Vagina (tissue), 2 donors: ENCODE measurements around the gene PCDHB13. TPM values are rescaled to one million over a fixed set of nuclear protein-coding genes. Genes with fewer than 3 reads are reported as not detected.
"Not testable (repeated sequence)": the region's sequence is repeated elsewhere in the genome, so short reads cannot be mapped to it uniquely, and the experiment has no call there.

Experiments
- DNase-seq, 2 donors: peaks; one replicate each; pipeline ENCODE4 v3.0.0-alpha.2; 2017; ENCODE audit errors: extremely low spot score in 2 of 2
- H3K27ac ChIP-seq: fragments of 200-600 bp; sonication (generic); one replicate; pipeline ENCODE4 v1.5.1; 2019
- H3K27me3 ChIP-seq: fragments of 200-600 bp; sonication (generic); one replicate; pipeline ENCODE4 v1.5.1; 2019
- H3K36me3 ChIP-seq, 2 donors: fragments of 200-600 bp; sonication (generic); one replicate each; pipeline ENCODE4 v1.5.1; 2017 to 2019
- H3K4me1 ChIP-seq: fragments of 200-600 bp; sonication (generic); one replicate; pipeline ENCODE4 v1.5.1; 2019
- H3K4me3 ChIP-seq, 2 donors: fragments of 200-600 bp; sonication (generic); 1 replicate in 1 of 2; 2 replicates in 1 of 2; pipeline ENCODE4 v1.5.1; 2016 to 2019
- H3K9me3 ChIP-seq: fragments of 200-600 bp; sonication (generic); one replicate; pipeline ENCODE4 v1.5.1; 2019
- POLR2A ChIP-seq, 2 donors: fragments of 450-650 bp; IDR thresholded peaks; one replicate each; pipeline ENCODE4 v1.6.1; 2017; ENCODE audit warnings: antibody characterized with exemption in 2 of 2, mild to moderate bottlenecking in 2 of 2, moderate library complexity in 2 of 2
- POLR2AphosphoS5 ChIP-seq, 2 donors: sonication (generic); formaldehyde crosslinking; IDR thresholded peaks; one replicate each; pipeline ENCODE4 v1.9.0; 2017; ENCODE audit warnings: antibody characterized with exemption in 2 of 2, mild to moderate bottlenecking in 2 of 2, low read depth in 1 of 2; ENCODE audit not compliant: insufficient read depth in 1 of 2
- intact Hi-C: fragments of 100-400 bp; cut with DNase I; formaldehyde crosslinking; loops from one replicate; pipeline ENCODE4 v1.15.1; 2023
- total RNA-seq: library from RNA; depleted of rRNA; stranded (reverse); fragments of >200 nt; gene quantifications from one replicate; pipeline ENCODE4 v1.2.3, GENCODE V29; 2016
- TF ChIP-seq, protein P1 (sequence below), 3 experiments: fragments of 450-650 bp in 2 of 3; fragments of 200-600 bp in 1 of 3; sonication (generic) in 1 of 3; IDR thresholded peaks; one replicate each; pipeline ENCODE4 v1.5.1; 2017 to 2019; ENCODE audit warnings: antibody characterized with exemption in 3 of 3, mild to moderate bottlenecking in 2 of 3, moderate library complexity in 2 of 3

The PCDHB13 gene
- total RNA-seq, 1 donor from 2014 or later: 3.7 TPM

DNA sequence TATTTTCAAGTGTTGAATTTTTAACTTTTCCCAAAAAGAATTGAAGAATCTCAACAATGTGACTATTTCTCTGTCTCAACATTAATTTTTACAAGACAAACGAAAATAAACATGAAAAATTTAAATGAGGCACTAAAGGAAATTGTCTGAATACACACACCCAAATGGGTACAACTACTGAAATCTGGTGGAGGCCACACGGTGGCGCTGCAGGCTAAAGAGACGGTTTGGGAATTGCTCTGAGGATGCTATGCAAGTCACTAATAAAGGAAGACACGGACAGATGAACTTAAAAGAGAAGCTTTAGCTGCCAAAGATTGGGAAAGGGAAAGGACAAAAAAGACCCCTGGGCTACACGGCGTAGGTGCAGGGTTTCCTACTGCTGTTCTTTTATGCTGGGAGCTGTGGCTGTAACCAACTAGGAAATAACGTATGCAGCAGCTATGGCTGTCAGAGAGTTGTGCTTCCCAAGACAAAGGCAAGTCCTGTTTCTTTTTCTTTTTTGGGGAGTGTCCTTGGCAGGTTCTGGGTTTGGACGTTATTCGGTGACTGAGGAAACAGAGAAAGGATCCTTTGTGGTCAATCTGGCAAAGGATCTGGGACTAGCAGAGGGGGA, 21.5 kb upstream of the PCDHB13 start, which contains the start of gene PCDHB10:
TSS of gene PCDHB10 (plus strand) at position 244 of the 616 bp plus-strand sequence. CDS start at position 444, 200 bp downstream.
- peaks cover 29% of the 10 kb centered on the region for H3K9me3 ChIP-seq
- H3K27me3 ChIP-seq: no peaks in the 10 kb centered on the region
- H3K27ac ChIP-seq: no peak within 1 kb of the TSS
- H3K36me3 ChIP-seq: no peaks in the 10 kb centered on the region
- TF ChIP-seq, protein P1, sequence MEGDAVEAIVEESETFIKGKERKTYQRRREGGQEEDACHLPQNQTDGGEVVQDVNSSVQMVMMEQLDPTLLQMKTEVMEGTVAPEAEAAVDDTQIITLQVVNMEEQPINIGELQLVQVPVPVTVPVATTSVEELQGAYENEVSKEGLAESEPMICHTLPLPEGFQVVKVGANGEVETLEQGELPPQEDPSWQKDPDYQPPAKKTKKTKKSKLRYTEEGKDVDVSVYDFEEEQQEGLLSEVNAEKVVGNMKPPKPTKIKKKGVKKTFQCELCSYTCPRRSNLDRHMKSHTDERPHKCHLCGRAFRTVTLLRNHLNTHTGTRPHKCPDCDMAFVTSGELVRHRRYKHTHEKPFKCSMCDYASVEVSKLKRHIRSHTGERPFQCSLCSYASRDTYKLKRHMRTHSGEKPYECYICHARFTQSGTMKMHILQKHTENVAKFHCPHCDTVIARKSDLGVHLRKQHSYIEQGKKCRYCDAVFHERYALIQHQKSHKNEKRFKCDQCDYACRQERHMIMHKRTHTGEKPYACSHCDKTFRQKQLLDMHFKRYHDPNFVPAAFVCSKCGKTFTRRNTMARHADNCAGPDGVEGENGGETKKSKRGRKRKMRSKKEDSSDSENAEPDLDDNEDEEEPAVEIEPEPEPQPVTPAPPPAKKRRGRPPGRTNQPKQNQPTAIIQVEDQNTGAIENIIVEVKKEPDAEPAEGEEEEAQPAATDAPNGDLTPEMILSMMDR (IDR thresholded peaks at IDR 0.05): no peak
- TF ChIP-seq POLR2AphosphoS5 (IDR thresholded peaks at IDR 0.05; ENCODE audit: insufficient read depth in 1 of 2, low read depth in 1 of 2) (no peak), POLR2A (IDR thresholded peaks at IDR 0.05) (no peak)
- no peak within 1 kb of the TSS for H3K4me3 ChIP-seq
- intact Hi-C loops: no loop called here
- no peaks in the 10 kb centered on the region for H3K4me1 ChIP-seq
- DNase-seq: no peak

DNA sequence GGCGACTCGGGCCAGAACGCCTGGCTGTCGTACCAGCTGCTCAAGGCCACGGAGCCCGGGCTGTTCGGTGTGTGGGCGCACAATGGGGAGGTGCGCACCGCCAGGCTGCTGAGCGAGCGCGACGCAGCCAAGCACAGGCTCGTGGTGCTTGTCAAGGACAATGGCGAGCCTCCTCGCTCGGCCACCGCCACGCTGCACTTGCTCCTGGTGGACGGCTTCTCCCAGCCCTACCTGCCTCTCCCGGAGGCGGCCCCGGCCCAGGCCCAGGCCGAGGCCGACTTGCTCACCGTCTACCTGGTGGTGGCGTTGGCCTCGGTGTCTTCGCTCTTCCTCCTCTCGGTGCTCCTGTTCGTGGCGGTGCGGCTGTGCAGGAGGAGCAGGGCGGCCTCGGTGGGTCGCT, 19.4 kb upstream of the PCDHB13 start:
- H3K4me3 ChIP-seq, H3K36me3 ChIP-seq, H3K27me3 ChIP-seq, intact Hi-C loops, H3K4me1 ChIP-seq, H3K27ac ChIP-seq, DNase-seq: not testable (repeated sequence)
- peaks cover 23% of the 10 kb centered on the region for H3K9me3 ChIP-seq

- intact Hi-C loops: no loop called here
- no peaks in the 10 kb centered on the region for H3K27me3 ChIP-seq
- DNase-seq: no peak
- no peaks in the 10 kb centered on the region for H3K36me3 ChIP-seq
- H3K4me1 ChIP-seq: no peaks in the 10 kb centered on the region
- no peak for TF ChIP-seq POLR2AphosphoS5 (IDR thresholded peaks at IDR 0.05; ENCODE audit: insufficient read depth in 1 of 2, low read depth in 1 of 2)
- TF ChIP-seq, protein P1 (IDR thresholded peaks at IDR 0.05): no peak
- peaks cover 24% of the 10 kb centered on the region for H3K9me3 ChIP-seq
- no peak overlapping the region for H3K27ac ChIP-seq
- no peak overlapping the region for H3K4me3 ChIP-seq
These were observed 17.4 kb upstream of the PCDHB13 start for GRCh38 chr5:141196363-141196762.

DNA sequence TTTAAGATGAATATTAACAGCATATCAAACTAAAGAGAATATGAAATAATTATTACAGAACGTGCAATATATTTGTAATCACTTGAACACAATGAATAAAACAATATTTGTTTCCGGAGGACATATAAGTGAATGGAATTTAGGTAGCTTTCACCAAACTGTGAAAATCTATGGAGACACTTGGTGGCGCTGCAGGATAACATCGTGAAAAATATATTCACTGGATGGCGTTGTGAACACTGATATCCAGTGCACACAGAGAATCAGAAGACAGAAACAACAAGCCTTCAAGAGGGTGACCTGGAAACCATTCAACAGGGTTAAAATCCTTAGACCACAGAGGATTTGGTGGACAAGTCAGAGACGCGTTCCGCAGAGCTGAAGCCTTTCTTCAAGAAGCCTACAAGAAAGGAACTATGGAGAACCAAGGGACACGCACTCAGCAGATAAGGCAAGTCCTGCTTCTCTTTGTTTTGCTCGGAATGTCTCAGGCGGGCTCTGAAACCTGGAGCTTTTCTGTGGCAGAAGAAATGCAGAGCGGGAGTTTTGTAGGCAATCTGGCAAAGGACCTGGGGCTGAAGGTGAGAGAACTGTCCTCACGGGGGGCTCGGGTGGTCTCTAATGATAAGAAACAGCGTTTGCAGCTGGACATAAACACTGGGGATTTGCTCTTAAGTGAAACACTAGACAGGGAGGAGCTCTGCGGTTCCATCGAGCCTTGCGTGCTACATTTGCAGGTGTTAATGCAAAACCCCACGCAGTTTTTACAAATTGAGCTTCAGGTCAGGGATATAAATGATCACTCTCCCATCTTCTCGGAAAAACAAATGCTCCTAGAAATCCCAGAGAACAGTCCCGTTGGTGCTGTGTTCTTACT, 14.1 kb upstream of the PCDHB13 start, which contains the start of gene PCDHB11:
TSS of gene PCDHB11 (plus strand) at position 269 of the 877 bp plus-strand sequence. CDS start at position 417, 148 bp downstream.
- peaks cover 28% of the 10 kb centered on the region for H3K9me3 ChIP-seq
- no peak within 1 kb of the TSS for H3K4me3 ChIP-seq
- no peak for TF ChIP-seq POLR2A (IDR thresholded peaks at IDR 0.05)
- TF ChIP-seq, protein P1 (IDR thresholded peaks at IDR 0.05): no peak
- no peak for TF ChIP-seq POLR2AphosphoS5 (IDR thresholded peaks at IDR 0.05; ENCODE audit: insufficient read depth in 1 of 2, low read depth in 1 of 2)

GRCh38 chr5:141201126-141201525, 12.6 kb upstream of the PCDHB13 start:
- DNase-seq: not testable (repeated sequence)

More for the DNA sequence above, 14.1 kb upstream of the PCDHB13 start, which contains the start of gene PCDHB11:
- intact Hi-C loops: no loop called here
- Histone ChIP-seq H3K27me3 (no peaks in the 10 kb centered on the region), H3K36me3 (no peaks in the 10 kb centered on the region), H3K27ac (no peak within 1 kb of the TSS), H3K4me1 (no peaks in the 10 kb centered on the region)
- DNase-seq: no peak

DNA sequence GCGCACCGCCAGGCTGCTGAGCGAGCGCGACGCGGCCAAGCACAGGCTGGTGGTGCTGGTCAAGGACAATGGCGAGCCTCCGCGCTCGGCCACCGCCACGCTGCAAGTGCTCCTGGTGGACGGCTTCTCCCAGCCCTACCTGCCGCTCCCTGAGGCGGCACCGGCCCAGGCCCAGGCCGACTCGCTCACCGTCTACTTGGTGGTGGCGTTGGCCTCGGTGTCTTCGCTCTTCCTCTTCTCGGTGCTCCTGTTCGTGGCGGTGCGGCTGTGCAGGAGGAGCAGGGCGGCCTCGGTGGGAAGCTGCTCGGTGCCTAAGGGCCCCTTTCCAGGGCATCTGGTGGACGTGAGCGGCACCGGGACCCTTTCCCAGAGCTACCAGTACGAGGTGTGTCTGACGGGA, 12.1 kb upstream of the PCDHB13 start:
- H3K36me3 ChIP-seq, H3K27me3 ChIP-seq, H3K4me1 ChIP-seq, H3K27ac ChIP-seq, DNase-seq, H3K4me3 ChIP-seq, intact Hi-C loops: not testable (repeated sequence)
- peaks cover 24% of the 10 kb centered on the region for H3K9me3 ChIP-seq

More at GRCh38 chr5:141201126-141201525, 12.6 kb upstream of the PCDHB13 start:
- intact Hi-C loops, H3K4me3 ChIP-seq, H3K4me1 ChIP-seq, H3K36me3 ChIP-seq, H3K27ac ChIP-seq, H3K27me3 ChIP-seq: not testable (repeated sequence)
- H3K9me3 ChIP-seq: peaks cover 24% of the 10 kb centered on the region
